GM12878 (cell line): ENCODE results near the gene MYH7. TPM values are rescaled to one million over a fixed set of nuclear protein-coding genes. Genes with fewer than 3 reads are reported as not detected.

Experiments used
- ATAC-seq: fragments of 200-7000 bp; cut with Tn5 transposase; 3 replicates; pipeline ENCODE4 v1.9.1; 2020; ENCODE audit warnings: mild to moderate bottlenecking, moderate library complexity
- BruUV-seq: library from RNA; stranded (reverse); fragments of 400-500 nt; replicated peaks from 2 replicates; lab custom pipeline; 2021; lab: Mats Ljungman, UMichigan
- CTCF ChIA-PET: fragments of 300-600 bp; sonication (Branson Sonifier 250); formaldehyde crosslinking; extraction: SDS; loops from one replicate; lab custom pipeline; 2021; ENCODE audit warnings: inconsistent platforms; lab: Yijun Ruan, JAX
- POLR2A ChIA-PET: fragments of 350-600 bp; formaldehyde crosslinking; extraction: SDS; loops from one replicate; lab custom pipeline; 2021; ENCODE audit warnings: inconsistent platforms; lab: Charles Lee
- RAD21 ChIA-PET: fragments of 300-600 bp; sonication (Branson Sonifier 250); formaldehyde crosslinking; loops from one replicate; lab custom pipeline; 2023; ENCODE audit warnings: antibody characterized with exemption; ENCODE audit not compliant: unreplicated experiment; lab: Charles Lee
- SMC1A ChIA-PET: fragments of 300-600 bp; sonication (Branson Sonifier 250); formaldehyde crosslinking; loops from one replicate; lab custom pipeline; 2023; ENCODE audit not compliant: unreplicated experiment, uncharacterized antibody; lab: Charles Lee
- DNase-seq: peaks from one replicate; pipeline ENCODE4 v3.0.0-alpha.2; 2011; ENCODE audit warnings: low read depth, low spot score
- FAIRE-seq: peaks from 3 replicates; lab custom pipeline; 2011; peaks lifted over from hg19 to GRCh38; lab: Jason Lieb, UNC
- H2AFZ ChIP-seq: 2 replicates; pipeline ENCODE4 v1.6.0; 2011; ENCODE audit warnings: low read depth, low read length, control low read depth; ENCODE audit not compliant: control insufficient read depth
- H3K27ac ChIP-seq: 2 replicates; pipeline ENCODE4 v1.5.1; 2011; ENCODE audit warnings: control low read depth; ENCODE audit not compliant: control insufficient read depth, insufficient read depth
- H3K27me3 ChIP-seq, 2 experiments: replicated peaks in 1 of 2; 2 replicates each; pipeline versions ENCODE4 v1.6.0 to v1.6.1; 2011; ENCODE audit warnings: low read length in 1 of 2; ENCODE audit not compliant: control insufficient read depth in 2 of 2, insufficient read depth in 2 of 2
- H3K36me3 ChIP-seq, 2 experiments: 2 replicates each; pipeline ENCODE4 v1.5.1; 2011; ENCODE audit warnings: low read length in 1 of 2; ENCODE audit not compliant: control insufficient read depth in 2 of 2, insufficient read depth in 2 of 2
- H3K4me1 ChIP-seq: 2 replicates; pipeline ENCODE4 v1.6.1; 2011; ENCODE audit warnings: mild to moderate bottlenecking, low read length, moderate library complexity, mixed read lengths; ENCODE audit not compliant: control insufficient read depth, insufficient read depth
- H3K4me2 ChIP-seq: 2 replicates; pipeline ENCODE4 v1.6.0; 2011; ENCODE audit warnings: control low read depth; ENCODE audit not compliant: control insufficient read depth, insufficient read depth
- H3K4me3 ChIP-seq: fragments of 200-600 bp; sonication (generic); 2 replicates; pipeline ENCODE4 v1.5.1; 2016
- H3K79me2 ChIP-seq: 2 replicates; pipeline ENCODE4 v1.6.0; 2011; ENCODE audit warnings: low read length; ENCODE audit not compliant: control insufficient read depth, insufficient read depth
- H3K9ac ChIP-seq: 2 replicates; pipeline ENCODE4 v1.8.0; 2011; ENCODE audit warnings: low read length, control low read depth, mixed read lengths; ENCODE audit not compliant: control insufficient read depth, insufficient read depth
- H3K9me3 ChIP-seq: replicated peaks from 3 replicates; pipeline ENCODE4 v1.5.1; 2011; ENCODE audit warnings: mild to moderate bottlenecking, low read length; ENCODE audit not compliant: control insufficient read depth, insufficient read depth
- H4K20me1 ChIP-seq: 2 replicates; pipeline ENCODE4 v1.6.0; 2011; ENCODE audit not compliant: control insufficient read depth, insufficient read depth
- CBX3 ChIP-seq: fragments of 200-600 bp; sonication (generic); IDR thresholded peaks from 2 replicates; pipeline ENCODE4 v1.6.1; 2016; ENCODE audit warnings: low read depth, borderline replicate concordance
- EED ChIP-seq: sonication (generic); IDR thresholded peaks from 2 replicates; pipeline ENCODE4 v1.6.1; 2016; ENCODE audit warnings: antibody characterized with exemption, low read depth
- JUND ChIP-seq: IDR thresholded peaks from 2 replicates; pipeline ENCODE4 v1.6.1; 2012; ENCODE audit warnings: low read depth, mild to moderate bottlenecking, low read length, improper control_type of control experiment, moderate library complexity
- NFIC ChIP-seq: IDR thresholded peaks from 2 replicates; pipeline ENCODE4 v1.6.1; 2012; ENCODE audit warnings: low read depth, mild to moderate bottlenecking, inconsistent platforms, low read length, moderate library complexity
- RBBP5 ChIP-seq: fragments of 200-600 bp; sonication (generic); conservative IDR thresholded peaks from 2 replicates; pipeline ENCODE4 v1.6.1; 2016
- RFX5 ChIP-seq: IDR thresholded peaks from 2 replicates; pipeline ENCODE4 v1.6.1; 2011; ENCODE audit warnings: low read depth, low read length, improper control_type of control experiment
- RUNX3 ChIP-seq: IDR thresholded peaks from 2 replicates; pipeline ENCODE4 v1.6.1; 2012; ENCODE audit warnings: low read length, inconsistent platforms
- SIN3A ChIP-seq: IDR thresholded peaks from 2 replicates; pipeline ENCODE4 v1.6.1; 2012; ENCODE audit warnings: low read depth, low read length, improper control_type of control experiment
- SREBF1 ChIP-seq: IDR thresholded peaks from 2 replicates; pipeline ENCODE4 v1.6.1; 2012; ENCODE audit warnings: mild to moderate bottlenecking, low read length
- ZSCAN29 ChIP-seq: fragments of 450-650 bp; IDR thresholded peaks from 2 replicates; pipeline ENCODE4 v1.6.1; 2017; ENCODE audit warnings: mild to moderate bottlenecking, moderate library complexity
- WGBS: methylation state at CpG from one replicate; pipeline ENCODE4 v1.1.6; 2016; ENCODE audit warnings: low lambda C conversion rate; ENCODE audit not compliant: insufficient replicate concordance, insufficient coverage; ENCODE audit errors: missing lambda C conversion rate; 5-methylcytosine and 5-hydroxymethylcytosine counted together
- in situ Hi-C: fragments of 300-500 bp; cut with MboI; formaldehyde crosslinking; loops from 9 replicates; pipeline ENCODE4 v1.14.3; 2018; ENCODE audit warnings: mixed read lengths
- intact Hi-C: fragments of 100-400 bp; cut with micrococcal nuclease; formaldehyde crosslinking; loops from one replicate; pipeline ENCODE4 v1.14.2; 2022; ENCODE audit not compliant: unreplicated experiment
- polyA plus RNA-seq, 11 experiments: library from polyadenylated mRNA; depleted of rRNA in 4 of 11; unstranded in 6 of 11; stranded (reverse) in 5 of 11; fragments of >200 nt; fragmentation: Nextera tagmentation in 4 of 11; fragmentation: Illumina TruSeq in 1 of 11; extraction: Ambion mirVana in 4 of 11; extraction: Trizol in 1 of 11; gene quantifications; 1 replicate in 1 of 11; 2 replicates in 10 of 11; pipeline versions ENCODE4 v1.2.1 to v1.2.3, GENCODE V29; 2011 to 2016; ENCODE audit warnings: inconsistent platforms in 2 of 11, missing spikeins in 2 of 11, low read depth in 1 of 11
- total RNA-seq, 4 experiments: library from RNA; depleted of rRNA in 3 of 4; stranded (reverse); fragments of >200 nt in 3 of 4; fragmentation: Illumina TruSeq in 1 of 4; extraction: Trizol in 1 of 4; gene quantifications; 2 replicates each; pipeline versions ENCODE4 v1.2.1 to v1.2.3, GENCODE V29; 2013 to 2021
- TF ChIP-seq, protein P1 (sequence below): fragments of 450-650 bp; formaldehyde crosslinking; IDR thresholded peaks from 2 replicates; pipeline ENCODE4 v1.4.0; 2022; ENCODE audit warnings: mild to moderate bottlenecking, moderate library complexity
- TF ChIP-seq, protein P2 (sequence below): IDR thresholded peaks from 2 replicates; pipeline ENCODE4 v1.6.1; 2011; ENCODE audit warnings: borderline replicate concordance, low read depth, mild to moderate bottlenecking, moderate library complexity, low read length; ENCODE audit not compliant: insufficient read depth, poor library complexity, severe bottlenecking
- TF ChIP-seq, protein P3 (sequence below): IDR thresholded peaks from 2 replicates; pipeline ENCODE4 v1.6.1; 2011; ENCODE audit warnings: low read depth, low read length, improper control_type of control experiment, borderline replicate concordance

Gene MYH7
- total and polyA plus RNA-seq, 10 of the 15 experiments (the other 5 are each of a cell fraction or from before 2014, with no cell fraction given), result 0.04 to 0.10 (median 0.05) TPM; not detected in 4

DNA sequence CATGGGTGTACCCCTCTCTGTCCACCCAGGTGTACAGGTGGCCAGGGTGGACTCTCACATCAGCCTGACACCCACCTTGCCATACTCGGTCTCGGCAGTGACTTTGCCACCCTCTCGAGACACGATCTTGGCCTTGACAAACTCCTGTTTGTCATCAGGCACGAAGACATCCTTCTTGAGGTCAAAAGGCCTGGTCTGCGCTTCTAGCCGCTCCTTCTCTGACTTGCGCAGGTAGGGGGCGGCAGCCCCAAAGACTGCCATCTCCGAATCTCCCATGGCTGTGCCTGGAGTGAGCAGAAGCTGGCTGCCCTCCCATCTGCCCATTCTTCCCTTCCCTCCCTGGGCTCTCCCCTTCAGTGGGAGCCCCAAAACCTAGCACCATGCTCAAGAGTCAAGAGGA is 2.0 kb downstream of the MYH7 start:
- H3K9ac ChIP-seq, result no peak overlapping the region
- no peak overlapping the region for H3K4me3 ChIP-seq
- ChIA-PET SMC1A (no interaction called here), RAD21 (no interaction called here), POLR2A (interaction anchor here (0.5 kb wide), 1 partner anchor 222 kb away, joined by 3 read pairs; no protein-coding TSS in a partner anchor), CTCF (no interaction called here)
- ATAC-seq (no peak), FAIRE-seq (no peak), DNase-seq (no peak)
- WGBS, result 47% methylated on average over 8 of the region's 10 CpGs
- no TSS peak for BruUV-seq
- no peak overlapping the region for H2AFZ ChIP-seq
- in situ Hi-C loops (no loop called here), intact Hi-C loops (no loop called here)
- H3K4me2 ChIP-seq, result no peak overlapping the region
- H3K36me3 ChIP-seq, result no peaks in the 10 kb centered on the region; a peak in 1 of 4 replicates
- no peaks in the 10 kb centered on the region; a peak in 3 of 4 replicates for H3K27me3 ChIP-seq
- H3K79me2 ChIP-seq, result no peaks in the 10 kb centered on the region
- no peaks in the 10 kb centered on the region for H4K20me1 ChIP-seq
- no peaks in the 10 kb centered on the region for H3K9me3 ChIP-seq
- H3K4me1 ChIP-seq, result no peaks in the 10 kb centered on the region
- H3K27ac ChIP-seq, result no peak overlapping the region
- TF ChIP-seq RBBP5 (no peak), EED (no peak), CBX3 (no peak)

DNA sequence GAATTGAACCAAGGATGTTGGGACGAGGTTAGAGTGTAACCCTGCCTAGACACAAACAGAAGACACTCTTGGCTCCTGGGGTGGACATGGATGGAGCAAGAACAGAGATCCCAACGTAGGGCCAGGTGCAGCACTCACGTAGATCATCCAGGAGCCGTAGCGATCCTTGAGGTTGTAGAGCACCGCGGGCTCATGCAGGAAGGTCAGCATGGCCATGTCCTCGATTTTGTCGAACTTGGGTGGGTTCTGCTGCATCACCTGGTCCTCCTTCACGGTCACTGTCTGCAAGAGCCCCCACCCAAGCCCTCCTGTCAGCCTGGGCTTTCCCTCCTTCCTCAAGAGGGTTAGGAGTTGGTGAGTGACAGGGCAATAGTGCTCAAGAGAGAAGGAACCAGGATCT is 2.5 kb downstream of the MYH7 start:
- RAD21 ChIA-PET, result no interaction called here
- TF ChIP-seq JUND, result no peak
- TF ChIP-seq SREBF1, result no peak
- TF ChIP-seq, protein P1, sequence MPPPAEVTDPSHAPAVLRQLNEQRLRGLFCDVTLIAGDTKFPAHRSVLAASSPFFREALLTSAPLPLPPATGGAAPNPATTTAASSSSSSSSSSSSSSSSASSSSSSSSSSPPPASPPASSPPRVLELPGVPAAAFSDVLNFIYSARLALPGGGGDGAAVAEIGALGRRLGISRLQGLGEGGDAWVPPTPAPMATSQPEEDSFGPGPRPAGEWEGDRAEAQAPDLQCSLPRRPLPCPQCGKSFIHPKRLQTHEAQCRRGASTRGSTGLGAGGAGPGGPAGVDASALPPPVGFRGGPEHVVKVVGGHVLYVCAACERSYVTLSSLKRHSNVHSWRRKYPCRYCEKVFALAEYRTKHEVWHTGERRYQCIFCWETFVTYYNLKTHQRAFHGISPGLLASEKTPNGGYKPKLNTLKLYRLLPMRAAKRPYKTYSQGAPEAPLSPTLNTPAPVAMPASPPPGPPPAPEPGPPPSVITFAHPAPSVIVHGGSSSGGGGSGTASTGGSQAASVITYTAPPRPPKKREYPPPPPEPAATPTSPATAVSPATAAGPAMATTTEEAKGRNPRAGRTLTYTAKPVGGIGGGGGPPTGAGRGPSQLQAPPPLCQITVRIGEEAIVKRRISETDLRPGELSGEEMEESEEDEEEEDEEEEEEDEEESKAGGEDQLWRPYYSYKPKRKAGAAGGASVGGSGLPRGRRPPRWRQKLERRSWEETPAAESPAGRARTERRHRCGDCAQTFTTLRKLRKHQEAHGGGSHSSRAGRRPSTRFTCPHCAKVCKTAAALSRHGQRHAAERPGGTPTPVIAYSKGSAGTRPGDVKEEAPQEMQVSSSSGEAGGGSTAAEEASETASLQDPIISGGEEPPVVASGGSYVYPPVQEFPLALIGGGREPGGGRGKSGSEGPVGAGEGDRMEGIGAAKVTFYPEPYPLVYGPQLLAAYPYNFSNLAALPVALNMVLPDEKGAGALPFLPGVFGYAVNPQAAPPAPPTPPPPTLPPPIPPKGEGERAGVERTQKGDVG (CRISPR knock-in tag), result no peak
- TF ChIP-seq, protein P2, sequence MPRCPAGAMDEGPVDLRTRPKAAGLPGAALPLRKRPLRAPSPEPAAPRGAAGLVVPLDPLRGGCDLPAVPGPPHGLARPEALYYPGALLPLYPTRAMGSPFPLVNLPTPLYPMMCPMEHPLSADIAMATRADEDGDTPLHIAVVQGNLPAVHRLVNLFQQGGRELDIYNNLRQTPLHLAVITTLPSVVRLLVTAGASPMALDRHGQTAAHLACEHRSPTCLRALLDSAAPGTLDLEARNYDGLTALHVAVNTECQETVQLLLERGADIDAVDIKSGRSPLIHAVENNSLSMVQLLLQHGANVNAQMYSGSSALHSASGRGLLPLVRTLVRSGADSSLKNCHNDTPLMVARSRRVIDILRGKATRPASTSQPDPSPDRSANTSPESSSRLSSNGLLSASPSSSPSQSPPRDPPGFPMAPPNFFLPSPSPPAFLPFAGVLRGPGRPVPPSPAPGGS, result no peak
- no peak for TF ChIP-seq NFIC
- no peak for TF ChIP-seq RFX5
- TF ChIP-seq, protein P3, sequence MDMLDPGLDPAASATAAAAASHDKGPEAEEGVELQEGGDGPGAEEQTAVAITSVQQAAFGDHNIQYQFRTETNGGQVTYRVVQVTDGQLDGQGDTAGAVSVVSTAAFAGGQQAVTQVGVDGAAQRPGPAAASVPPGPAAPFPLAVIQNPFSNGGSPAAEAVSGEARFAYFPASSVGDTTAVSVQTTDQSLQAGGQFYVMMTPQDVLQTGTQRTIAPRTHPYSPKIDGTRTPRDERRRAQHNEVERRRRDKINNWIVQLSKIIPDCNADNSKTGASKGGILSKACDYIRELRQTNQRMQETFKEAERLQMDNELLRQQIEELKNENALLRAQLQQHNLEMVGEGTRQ, result no peak
- no peak for TF ChIP-seq SIN3A
- no peak for TF ChIP-seq RUNX3
- TF ChIP-seq ZSCAN29, result no peak

More for the DNA sequence above, 2.5 kb downstream of the MYH7 start:
- ATAC-seq, result no peak
- ChIA-PET POLR2A (no interaction called here), CTCF (no interaction called here), SMC1A (no interaction called here)
- no TSS peak for BruUV-seq
- H3K4me3 ChIP-seq, result no peak overlapping the region
- H3K9me3 ChIP-seq, result no peaks in the 10 kb centered on the region
- H3K4me1 ChIP-seq, result no peaks in the 10 kb centered on the region
- no peaks in the 10 kb centered on the region for H4K20me1 ChIP-seq
- WGBS, result 39% methylated on average over 10 of the region's 10 CpGs
- H3K36me3 ChIP-seq, result no peaks in the 10 kb centered on the region; a peak in 1 of 4 replicates
- no peak overlapping the region for H3K27ac ChIP-seq
- no peak for FAIRE-seq
- H3K4me2 ChIP-seq, result no peak overlapping the region
- no peaks in the 10 kb centered on the region; a peak in 3 of 4 replicates for H3K27me3 ChIP-seq
- H3K9ac ChIP-seq, result no peak overlapping the region
- intact Hi-C loops (no loop called here), in situ Hi-C loops (no loop called here)
- no peaks in the 10 kb centered on the region for H3K79me2 ChIP-seq
- no peak overlapping the region for H2AFZ ChIP-seq
- no peak for DNase-seq
